NCI-H526 treated with DMSO at 0.1 percent for 48 hours (cell line): Measurements from ENCODE around the gene NEK11.

ENCODE experiments used
- DNase-seq: peaks from one replicate; lab custom pipeline; 2025; lab: John Stamatoyannopoulos, UW

NEK11 gene

DNA sequence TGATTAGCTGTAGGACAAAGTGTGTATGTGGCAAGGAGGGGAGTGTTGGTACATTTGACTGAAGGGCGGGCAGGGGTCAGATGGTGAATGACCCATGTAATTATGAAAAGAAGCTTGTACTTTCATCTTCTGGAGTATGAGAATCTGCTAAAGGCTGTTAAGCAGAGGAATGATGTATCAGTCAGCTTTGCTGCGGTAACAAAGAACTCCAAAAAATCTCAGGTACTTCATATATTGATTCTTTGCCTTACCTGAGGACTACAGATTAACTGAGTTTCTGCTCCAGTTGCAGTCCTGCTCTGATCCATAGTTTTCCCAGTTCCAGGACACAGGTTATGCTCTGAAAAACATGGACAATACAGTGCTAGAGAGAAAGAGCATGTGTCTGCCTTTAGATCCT is 115.1 kb downstream of the NEK11 start:
- no peak for DNase-seq

DNA sequence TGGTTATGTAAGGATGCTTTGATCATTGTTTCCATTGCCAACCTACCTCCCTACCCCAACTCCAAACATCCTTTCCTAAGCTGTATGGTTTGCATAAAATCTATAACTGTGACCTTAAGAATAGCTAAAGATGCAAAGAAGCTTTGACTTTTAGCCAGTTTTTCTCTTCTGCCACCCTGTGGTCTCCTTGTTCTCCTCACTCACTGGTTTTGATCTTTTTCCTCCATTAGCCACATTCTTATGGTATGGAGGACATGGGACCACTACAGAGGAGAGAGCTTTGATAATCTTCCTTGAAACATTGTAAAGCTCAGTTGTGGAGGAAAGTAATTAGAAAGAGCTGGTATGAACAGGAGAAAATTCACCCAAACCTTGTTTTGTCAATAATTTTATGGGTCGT is 115.9 kb downstream of the NEK11 start:
- DNase-seq = peak; percentile 60

DNA sequence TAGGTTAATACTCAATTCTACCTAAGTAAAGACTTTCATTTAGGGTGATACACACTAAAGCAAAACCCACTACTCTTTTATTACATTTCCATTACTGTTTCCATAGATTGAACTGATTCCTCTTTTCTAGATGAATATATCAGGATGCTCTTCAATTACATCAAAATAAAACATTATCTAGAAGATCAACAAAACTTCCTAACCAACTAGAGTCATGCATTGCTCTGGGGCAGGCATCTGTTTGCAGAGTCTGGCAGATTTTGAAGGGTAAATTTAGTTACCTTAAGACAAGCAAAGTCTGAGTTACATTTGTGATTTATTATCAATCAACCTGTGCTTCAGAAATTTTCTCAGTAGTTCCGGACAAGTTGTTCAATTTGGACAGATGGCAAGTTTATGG is 117.1 kb downstream of the NEK11 start:
- DNase-seq = no peak

DNA sequence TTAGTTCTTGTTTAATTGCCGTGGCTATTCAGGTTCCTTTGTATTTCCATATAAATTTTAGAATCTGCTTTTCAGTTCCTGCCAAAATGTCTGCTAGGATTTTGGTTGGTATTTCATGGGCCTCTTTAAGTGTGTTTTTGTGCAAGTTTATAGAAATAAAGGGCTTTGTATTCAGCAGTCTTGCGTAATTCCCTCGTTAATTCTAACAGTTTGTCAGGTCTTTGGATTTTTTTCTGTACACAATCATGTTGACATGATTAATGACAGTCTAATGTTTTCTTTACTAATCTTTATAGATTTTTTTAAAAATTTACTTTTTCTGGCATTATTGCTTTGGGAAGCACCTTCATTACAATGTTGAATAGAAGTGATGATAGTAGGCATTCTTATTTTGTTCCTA is 120.9 kb downstream of the NEK11 start:
- no peak for DNase-seq

DNA sequence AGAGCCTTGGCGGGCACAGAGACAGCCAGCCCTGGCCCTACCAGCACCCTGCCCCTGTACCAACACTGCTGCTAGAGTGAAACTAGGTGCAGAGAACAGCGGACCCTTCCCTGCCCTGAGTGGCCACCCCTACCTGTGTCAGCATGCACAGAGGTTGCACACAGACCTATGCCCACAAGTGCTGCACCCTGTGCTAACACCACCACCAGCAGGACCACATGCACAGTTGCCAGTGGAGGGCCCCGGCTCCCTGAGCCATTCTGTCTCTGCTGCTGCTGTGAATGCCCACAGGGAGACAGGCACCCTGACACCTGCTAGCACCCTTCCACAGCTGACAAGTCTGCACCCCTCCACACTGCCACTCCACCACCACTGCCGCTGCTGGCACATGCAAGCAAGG is 131.8 kb downstream of the NEK11 start:
- no peak for DNase-seq

DNA sequence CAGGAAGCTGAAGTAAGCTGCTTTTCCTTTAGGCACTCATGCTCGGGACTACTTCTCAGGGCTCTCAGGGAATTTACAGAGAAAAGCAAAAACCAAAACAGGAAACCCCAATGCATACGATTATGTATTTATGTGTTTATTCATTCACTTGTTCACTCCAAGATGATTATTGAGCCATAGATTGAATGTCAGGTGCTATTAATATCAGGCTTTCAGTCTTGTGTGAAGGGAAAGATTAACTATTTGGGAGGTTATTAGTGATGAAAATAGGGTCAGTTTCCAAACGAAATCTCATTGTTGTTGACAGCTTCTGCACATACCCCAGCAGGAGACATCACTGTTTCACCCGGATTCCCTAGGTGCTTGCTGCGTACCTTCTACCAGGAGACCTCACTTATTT is 135.8 kb downstream of the NEK11 start:
- no peak for DNase-seq

DNA sequence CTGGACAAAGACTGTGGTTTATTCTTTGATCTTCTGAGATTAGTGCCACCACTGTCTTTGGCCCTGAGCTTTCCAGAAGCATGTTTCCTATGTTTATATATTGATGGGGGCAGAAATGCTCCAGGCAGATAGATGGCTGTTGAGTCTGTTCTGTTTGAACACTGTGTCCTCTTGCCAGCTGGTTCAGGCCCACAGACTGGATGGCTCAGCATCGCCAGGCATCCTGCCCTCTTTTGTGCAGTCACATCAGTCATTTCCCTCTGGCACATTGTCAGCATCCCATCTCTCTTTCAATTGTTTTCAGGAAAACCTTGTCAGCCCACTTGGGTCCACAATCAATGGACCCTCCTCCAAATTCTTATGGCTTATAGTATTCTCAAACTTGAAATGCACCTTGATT is 141.2 kb downstream of the NEK11 start:
- DNase-seq = no peak

DNA sequence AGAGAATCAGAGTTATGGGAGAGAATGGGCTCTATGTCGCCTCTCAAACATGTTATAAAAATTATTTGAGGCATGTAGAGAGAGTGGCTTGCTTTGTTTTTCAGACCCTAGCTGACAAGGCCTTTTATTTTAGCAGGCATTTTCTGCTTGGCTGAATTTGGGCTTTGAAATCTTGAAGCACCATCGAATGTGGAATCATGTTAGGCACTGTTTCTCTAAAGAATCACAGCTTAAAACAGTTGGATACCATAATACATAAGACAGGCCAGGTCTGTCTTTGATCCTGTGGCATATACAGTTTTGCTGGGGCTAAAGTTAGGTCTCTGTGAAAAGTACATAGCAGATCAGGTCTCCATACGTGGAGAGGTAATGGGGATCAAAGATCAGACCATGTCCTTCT is 142.7 kb downstream of the NEK11 start:
- no peak for DNase-seq

DNA sequence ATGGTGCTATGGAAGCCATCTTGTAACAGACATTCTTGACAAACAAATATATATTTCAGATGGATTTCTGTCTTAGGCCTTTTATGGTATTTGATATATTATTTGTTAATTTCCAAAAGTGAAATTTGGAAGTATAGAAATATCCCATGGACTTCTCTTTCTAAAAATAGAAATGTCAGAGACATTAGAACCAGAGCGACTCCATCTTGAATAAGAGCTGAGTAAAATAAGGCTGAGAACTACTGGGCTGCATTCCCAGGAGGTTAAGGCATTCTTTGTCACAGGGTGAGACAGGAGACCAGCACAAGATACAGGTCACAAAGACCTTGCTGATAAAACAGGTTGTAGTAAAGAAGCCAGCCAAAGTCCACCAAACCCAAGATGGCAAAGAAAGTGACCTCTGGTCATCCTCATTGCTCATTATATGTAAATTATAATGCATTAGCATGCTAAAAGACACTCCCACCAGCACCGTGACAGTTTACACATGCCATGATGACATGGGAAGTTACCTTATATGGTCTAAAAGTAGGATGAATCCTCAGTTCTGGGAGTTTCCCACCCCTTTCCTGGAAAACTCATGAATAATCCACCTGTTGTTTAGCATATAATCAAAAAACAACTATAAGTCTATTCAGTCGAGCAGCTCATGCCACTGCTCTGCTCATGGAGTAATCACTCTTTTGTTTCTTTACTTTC is 146.0 kb downstream of the NEK11 start:
- no peak for DNase-seq

DNA sequence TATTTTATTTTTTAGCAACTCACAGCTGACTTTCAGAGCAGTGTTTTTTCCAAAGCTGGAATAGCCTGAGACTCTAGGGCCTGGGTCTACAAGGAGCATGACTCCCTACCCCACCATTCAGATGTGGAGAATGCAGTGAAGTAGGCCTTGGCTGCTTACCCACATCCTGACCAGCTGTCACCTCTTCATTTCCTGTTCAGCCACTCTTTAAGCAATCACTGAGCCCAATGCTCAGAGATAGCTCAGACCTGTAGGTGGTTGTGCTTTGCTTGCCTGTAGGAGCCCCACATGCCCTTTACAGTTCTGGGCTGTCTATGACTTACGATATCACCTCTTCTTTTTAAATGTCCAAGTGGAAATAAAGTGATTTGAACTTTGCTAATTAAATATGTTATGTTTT is 148.1 kb downstream of the NEK11 start:
- DNase-seq = no peak

DNA sequence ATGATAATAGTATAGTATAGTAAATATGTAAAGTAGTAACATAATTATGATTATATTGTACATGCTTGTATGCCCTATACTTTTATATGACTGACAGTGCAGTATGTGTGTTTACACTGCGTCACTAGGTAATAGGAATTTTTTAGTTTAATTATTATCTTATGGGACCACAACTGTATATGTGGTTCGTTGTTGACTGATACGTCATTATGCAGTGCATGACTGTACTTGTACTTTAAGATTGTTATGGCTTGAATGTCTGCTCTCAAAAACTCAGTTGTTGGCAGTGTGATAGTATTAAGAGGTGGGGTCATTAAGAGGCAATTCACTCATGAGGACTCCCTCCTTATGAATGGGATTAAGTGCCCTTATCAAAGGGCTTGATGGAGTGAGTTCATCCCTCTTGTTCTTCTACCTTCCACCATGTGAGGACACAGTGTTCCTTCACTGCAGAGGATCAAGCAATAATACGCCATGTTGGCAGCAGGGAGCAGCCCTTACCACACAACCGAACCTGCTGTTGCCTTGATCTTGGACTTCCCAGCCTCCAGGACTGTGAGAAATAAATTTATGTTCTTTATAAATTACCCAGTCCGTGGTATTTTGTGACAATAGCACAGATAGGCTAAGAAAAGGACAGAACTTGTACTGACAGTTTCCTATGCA is 152.2 kb downstream of the NEK11 start:
- DNase-seq = no peak

DNA sequence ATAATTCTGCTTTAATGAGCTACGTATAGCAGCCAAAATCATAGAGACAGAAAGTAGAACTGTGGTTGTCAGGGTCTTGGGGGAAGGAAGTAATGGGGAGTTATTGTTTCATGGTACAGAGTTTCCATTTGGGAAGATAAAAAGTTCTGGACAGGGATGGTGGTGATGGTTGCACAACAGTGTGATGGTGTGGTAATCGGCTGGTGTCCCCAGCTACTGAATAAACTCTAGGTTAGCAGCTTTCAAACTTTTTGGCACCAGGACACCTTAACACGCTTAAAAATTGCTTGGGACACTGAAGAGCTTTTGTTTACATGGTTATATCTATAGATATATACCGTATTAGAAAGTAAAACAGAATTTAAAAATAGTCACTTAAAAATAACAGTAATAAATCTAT is 166.0 kb downstream of the NEK11 start:
- DNase-seq = no peak

DNA sequence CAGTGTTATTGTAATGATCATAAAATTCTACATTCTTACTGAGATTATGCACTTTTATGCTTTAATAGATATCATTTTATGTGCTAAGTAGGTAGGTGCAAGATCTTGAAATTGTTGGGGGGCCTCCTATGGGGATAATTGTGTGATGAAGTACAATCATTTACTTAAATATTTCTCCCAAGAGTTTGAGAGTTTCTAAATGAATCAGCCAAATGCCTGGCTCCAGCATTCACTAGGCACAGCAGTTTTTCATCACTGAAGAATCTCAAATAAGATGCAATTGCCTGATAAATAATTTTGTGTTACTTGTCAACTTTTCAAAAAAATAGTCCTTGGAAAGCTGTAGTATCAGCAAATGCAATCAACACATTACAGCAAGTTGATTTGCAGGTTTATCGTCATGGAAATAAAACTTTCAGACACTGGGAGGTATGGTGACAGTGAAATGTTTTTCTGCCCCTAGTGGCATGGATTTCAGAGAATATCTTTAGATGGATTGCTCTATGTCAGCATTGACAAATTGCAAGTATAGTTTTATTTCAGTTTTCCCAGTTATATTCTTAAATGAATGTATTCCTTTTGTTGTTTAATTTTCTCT is 167.1 kb downstream of the NEK11 start:
- no peak for DNase-seq

DNA sequence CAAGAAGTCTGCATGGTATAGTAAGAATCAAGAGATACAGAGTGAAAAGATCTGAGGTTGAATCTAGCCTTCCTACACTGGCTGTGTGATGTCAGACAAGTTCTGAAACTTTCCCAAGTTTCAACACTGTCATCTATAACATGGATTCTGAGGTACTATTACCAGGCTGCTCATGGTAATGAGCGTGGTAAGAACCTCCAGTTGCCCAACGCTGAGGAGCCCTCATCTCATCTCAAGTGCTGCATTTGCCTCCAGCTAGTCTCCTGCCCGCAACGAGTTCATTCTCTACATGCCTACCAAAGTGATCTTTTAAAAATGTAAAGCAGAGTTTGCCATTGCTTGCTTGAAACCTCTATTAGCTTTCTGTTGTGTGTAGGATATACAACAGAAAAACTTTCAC is 168.1 kb downstream of the NEK11 start:
- DNase-seq = no peak

DNA sequence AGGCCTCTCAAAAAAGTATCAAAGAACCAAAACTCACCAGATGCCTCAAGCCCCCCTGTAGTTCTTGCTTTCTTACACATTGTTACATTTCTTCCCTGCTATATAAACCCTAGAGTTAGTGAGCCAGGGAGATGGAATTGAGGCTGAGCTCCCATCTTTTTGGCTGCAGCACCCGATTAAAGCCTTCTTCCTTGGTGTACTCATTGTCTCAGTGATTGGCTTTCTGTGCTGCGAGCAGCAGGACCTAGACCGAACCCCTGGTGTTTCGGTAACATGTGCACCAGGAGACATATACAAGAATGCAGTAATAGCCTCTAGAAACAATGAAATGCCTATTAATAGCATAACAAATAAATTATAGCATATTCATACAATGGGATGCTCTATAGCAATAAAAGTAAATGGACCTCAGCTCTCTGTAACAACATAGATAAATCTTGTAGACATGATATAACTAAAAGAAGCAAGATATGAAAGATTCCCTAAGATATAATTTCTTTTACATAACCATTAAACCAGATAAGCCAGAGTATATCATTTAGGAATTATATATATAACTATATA is 174.0 kb downstream of the NEK11 start:
- DNase-seq = no peak

DNA sequence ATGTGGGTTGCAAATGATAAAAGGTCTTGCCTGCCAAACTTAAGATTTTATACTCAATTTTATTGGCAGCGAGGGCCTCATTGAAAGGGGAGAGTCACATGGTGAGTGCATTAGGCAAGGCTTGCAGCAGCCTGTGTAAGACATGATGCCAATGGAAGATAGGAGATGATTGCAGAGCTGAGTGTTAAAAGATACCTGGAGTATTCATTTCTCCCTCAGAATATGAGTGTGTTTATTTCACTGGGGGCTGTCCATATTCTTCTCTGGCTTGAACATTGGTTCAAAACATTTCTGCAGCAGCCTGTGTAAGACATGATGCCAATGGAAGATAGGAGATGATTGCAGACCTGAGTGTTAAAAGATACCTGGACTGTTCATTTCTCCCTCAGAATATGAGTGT is 189.7 kb downstream of the NEK11 start:
- DNase-seq = no peak

DNA sequence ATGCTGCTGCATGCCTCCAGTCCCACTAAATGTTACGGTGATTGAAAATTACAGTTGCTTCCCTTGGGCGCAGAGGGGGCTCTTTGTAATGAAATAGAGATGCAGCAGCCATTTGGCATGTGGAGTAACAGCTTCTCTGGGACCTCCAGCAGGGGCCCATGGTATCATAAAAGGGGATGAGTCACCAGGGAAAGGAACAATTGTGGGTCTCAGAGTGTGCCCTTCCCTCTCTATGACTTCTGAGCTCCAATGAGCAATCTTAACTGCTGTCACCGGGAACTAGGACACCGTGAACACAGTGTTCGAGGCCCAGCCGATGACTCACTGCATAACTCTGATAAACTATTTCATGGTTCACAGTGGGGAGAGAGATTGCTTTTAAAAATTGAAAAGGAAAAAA is 190.1 kb downstream of the NEK11 start:
- DNase-seq = no peak

DNA sequence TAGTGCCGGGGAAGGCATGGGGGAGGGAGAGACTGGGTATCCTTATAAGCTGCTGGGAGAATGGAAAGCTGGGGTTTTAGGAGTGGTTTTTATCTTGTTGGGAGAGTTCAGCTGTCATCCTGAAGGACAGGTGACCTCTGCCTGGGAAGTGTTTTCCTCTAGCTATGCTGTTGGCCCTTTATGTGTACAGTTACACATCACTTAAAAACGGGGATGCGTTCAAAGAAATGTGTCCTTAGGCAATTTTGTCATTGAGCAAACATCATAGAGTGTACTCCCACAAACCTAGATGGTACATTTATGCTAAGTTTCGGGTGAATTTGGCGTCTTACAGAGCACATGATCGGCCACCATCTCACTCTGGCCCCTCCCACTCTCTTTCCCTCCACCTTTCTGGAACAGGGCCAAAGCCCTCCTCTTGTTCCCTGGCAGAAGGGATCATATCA is 190.6 kb downstream of the NEK11 start:
- no peak for DNase-seq

DNA sequence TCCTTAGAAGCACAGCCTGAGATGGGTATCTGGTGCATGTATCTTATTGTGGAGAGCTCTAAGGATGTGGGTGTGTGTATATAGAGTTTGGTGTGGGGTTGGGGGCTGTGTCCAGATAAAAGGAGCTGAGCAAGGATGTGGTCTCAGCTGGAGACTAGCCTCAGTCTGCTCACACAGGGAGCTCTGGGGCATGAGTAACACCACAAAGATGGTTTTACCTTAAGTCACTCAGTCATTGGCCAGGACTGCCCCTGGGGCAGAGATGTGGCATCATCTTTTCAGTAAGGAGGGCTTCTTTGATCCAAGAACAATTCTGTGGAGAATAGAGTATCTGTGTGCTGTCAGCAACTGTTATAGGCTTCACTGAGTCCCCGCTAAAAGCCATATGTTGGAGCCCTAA is 191.5 kb downstream of the NEK11 start:
- no peak for DNase-seq

DNA sequence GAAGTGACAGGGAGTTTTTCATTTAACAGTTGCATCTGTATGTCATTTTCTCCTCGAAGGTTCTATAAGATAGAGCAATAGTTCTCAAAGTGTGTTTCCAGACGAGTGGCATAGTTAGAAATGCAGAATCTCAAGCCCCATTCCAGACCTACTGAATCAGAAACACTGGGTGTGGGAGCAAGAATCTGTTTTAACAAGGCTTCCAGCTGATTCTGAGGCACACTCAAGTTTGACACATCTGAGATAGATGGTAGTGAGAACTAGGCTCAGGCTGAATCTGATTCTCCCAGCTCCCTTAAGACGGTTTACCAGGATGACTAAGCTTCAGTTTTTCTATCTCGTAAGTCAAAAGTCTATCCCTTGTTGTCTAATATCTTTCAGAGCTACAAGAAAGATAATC is 195.1 kb downstream of the NEK11 start:
- no peak for DNase-seq

DNA sequence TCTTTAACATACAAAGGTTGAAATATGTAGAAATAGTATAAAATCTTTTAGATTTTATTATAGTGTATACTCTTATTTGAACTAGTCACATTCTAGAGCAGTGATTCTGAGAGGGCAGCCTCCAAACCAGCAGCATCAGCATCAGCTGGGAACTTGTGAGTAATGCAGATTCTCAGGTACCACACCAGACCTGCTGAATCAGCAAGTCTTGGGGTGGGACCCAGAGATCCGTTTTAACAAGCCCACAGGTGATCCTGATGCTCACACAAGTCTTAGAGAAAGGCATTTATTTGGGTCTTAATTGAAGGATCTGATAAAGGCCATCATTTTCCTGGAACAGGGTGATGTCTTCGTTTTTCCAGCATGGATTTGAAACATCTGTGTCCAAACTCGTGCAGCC is 195.9 kb downstream of the NEK11 start:
- DNase-seq = no peak

DNA sequence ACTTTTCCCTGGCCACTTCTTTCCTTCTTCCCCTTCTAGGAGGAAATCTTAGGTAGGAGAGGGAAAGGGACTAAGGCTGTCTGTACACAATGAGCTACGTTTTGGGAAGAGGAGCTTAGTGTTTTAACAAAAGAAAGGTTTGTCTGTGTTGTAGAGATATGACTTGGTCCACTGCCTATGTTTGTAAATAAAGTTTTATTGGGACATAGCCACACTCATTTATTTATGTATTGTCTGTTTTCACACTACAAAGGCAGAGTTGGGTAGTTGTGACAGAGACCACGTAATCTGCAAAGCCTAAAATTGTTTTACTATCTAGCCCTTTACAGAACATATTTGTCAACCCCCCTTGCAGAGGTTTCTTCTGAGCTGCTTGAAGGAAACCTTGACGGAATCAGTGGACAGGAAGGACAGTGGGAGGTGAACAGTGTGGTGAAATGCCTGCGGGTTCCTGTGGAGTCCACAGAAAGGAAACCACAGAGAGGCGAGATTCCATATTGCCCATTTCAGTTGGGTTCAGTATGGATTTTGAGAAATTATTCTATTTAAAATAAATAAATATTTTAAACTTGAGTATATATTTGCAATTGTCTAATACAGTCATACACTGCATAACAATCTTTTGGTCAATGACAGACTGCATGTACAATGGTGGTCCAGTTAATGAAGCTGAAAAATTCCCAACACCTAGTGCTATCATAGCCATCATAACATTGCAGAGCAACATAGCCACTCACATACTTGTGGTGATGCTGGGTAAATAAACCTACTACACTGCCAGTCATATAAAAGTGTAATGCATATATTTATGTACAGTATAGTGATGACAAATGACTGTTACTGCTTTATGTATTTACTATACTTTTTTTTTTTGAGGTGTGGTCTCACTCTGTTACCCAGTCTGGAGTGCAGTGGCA is 197.0 kb downstream of the NEK11 start:
- no peak for DNase-seq
